Measurements from ENCODE around the gene SLC13A5.
"Not testable (repeated sequence)": the region's sequence is repeated elsewhere in the genome, so short reads cannot be mapped to it uniquely, and the experiment has no call there.

The SLC13A5 gene

DNA sequence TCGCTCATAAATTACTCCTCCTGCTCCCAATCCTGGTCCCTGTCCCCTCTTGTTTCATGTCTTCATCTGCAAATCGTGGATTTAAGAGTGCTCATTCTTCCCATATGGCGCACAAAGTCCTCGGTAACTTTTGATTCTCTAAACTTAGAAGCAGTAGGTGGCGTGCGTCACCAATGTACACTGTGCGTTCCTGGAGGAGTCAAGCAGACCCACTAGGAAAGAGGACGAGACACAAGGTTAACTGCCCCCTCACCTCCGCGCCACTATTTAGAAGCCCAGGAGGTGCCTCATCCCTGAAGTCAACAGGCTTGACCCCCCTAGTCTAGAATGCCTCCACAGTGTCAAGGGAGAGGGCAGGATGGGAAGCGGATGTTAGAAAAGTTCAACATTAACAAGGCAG is 2.9 kb downstream of the SLC13A5 start:
- no peak for DNase-seq

DNA sequence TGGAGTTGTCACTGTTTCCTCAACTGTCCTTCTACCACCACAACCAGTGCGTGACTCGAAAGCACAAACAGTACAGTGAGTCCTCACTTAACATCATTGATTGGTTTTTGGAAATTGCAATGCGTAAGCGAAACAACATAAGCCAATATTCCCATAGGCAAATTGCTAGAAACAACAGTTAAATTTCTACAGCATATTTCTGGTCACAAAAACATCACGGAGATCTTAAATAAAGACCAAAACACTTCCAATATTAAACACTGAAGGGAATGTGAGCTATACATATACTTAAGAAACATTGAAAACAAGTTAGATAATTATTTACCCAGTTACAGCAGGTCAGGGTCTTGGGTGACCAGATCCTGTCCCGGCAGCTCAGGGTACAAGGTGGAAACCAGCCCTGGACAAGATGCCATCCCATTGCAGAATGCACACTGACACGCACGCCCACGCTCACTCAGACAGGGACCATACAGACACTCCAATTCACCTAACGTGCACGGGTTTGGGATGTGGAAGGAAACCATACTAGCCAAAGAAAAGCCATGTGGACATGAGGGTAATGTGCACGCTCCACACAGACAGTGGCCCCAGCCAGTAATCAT is 4.7 kb downstream of the SLC13A5 start:
- no peak for DNase-seq

DNA sequence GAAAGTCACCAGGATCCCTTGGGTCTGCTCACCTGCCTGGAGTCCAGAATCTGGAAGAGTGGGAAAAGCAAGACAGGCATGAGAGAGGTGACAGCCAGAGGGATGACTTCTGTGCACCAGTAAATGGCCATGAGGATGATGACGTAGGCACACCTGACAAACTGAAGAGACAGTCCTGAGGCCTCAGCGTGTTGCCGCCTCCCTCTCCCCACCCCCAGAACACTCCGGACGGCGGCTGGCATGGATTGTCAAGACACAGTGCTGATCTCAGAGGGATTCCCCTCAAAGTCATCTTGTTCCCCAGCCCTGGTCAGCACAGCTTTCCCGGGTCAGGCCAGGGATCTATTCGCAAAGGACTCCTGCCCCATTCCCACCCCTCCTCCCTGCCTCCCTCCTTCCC is 6.2 kb downstream of the SLC13A5 start:
- DNase-seq, result no peak

DNA sequence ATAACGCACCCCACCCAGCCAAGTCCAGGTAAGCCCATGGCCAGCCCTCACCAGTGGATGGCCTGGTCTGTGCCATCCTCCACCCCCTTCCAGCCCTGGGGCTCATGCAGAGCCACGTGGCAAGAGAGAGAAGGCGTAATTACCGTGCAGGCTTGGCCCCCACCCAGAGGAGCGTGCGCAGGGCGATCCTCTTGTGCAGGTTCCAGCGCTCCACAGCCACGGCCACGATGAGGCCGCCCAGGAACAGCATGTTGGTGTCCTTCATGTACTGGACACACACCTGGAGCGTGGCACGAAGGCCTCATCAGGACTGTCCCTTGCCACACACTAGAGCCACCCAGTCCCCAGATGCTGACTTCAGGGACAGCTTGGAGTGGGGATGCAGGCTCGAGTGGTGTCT is 6.7 kb downstream of the SLC13A5 start:
- no peak for DNase-seq

DNA sequence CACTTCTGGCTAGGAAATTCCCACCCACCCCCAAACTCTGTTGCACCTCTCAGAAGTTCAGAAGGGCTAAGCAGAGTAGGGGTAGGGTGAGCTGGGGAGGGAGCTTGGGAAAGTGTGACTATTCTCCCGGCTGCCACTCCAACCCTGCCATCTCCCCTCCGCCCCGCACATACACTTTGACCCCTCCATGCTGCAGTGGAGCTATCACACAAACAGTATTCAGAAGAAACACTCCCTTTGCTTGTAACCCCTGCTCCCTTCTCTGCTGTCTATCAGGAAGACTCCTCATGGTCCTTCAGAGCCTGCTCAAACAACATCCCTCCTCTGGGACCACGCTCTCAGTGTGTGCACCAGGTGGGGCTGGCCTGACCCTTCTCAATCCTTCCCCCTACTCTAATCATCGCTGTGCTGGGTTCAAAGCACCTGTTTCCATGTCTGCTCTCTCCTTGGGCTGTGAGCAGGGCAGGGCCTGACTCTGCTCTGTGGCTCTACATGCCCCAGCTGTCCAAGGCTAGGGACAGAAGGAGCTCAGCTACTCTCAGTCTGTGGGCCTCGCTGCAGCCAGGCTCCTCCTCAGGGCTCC is 8.6 kb downstream of the SLC13A5 start:
- no peak for DNase-seq

DNA sequence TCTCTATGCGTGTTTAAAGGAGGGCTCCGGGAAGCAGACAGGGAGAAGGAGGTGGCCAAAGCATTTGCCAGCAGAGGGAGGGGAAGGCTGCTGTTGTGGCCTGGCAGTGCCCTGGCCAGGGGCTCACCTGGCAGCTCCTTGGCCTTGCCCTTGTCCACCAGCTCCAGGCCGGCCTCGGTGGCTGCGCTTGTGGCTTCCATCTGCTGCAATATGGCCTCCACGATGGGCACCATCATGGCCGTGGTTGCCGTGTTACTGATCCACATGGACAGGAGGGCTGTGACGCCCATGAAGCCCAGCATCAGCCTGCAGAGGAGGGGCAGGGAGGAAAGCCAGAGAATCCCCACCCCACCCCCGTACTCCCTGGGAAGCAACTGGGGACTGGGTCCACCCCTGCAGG is 9.4 kb downstream of the SLC13A5 start:
- DNase-seq, result no peak

DNA sequence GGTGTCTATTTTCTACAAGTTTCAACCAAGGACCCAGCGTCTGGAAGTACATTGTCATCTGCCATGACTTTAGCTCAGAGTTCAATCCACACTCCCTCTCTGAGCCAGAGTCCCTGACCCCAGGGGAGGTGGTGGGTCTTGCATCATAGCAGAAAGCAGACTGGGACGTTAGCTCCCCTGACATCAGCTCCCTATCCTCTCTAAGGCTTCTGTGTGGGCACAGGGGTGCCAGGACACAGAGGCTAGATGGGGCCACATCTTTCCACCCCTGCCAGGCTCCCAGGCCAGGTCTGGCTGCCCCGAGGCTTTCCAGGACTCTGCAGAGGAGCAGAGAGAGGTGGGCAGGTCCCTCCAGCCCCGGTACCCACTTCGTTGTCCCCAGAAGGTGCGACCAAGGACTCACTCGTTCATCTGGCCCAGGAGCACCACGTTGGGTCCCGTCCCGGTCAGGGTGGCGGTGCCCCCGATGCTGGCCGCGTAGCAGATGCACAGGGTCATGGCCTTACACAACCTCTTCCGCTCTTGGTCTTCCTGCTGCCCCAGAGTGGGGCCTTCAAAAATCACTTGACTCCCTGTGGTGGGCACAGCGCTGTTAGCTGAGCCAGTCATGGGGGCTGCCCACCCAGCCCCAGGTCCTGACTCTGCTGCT is 10.5 kb downstream of the SLC13A5 start:
- no peak for DNase-seq

DNA sequence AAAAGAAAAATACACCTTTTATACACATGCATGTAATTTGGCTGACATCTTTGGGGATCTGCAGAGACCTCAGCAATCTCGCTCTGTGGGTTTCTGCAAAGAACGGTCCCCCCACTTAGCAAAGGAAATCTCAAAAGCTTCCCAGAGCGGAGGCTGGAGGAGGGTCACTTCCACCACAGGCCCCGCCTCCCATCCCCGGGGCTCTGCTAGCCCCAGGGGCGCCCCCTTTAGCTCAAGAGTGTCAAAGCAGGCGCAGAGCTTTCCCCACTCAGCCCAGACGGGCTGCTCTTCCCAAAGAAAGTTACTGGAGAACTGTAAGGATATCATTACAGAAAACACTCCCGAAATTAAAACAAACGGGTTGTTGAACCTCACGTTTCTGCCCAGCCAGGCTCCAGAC is 11.4 kb downstream of the SLC13A5 start:
- DNase-seq, result no peak

DNA sequence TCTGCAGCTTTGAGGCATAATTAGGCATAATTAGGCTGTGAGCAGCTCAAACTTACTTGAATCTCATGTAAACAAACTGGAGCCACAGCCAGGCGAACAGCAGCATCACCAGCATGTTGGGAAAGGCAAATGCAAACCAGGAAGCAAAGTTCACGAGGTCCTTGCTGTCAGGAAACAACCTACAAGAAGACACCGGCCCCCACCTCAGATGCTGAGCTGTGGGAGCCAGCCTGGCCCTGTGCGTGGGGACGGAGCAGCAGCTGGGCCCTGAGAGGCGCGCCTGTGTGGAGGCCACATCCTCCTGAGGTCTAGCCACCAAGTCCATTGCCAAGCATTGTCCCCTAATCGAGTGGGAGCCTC is 12.2 kb downstream of the SLC13A5 start:
- DNase-seq, result no peak

DNA sequence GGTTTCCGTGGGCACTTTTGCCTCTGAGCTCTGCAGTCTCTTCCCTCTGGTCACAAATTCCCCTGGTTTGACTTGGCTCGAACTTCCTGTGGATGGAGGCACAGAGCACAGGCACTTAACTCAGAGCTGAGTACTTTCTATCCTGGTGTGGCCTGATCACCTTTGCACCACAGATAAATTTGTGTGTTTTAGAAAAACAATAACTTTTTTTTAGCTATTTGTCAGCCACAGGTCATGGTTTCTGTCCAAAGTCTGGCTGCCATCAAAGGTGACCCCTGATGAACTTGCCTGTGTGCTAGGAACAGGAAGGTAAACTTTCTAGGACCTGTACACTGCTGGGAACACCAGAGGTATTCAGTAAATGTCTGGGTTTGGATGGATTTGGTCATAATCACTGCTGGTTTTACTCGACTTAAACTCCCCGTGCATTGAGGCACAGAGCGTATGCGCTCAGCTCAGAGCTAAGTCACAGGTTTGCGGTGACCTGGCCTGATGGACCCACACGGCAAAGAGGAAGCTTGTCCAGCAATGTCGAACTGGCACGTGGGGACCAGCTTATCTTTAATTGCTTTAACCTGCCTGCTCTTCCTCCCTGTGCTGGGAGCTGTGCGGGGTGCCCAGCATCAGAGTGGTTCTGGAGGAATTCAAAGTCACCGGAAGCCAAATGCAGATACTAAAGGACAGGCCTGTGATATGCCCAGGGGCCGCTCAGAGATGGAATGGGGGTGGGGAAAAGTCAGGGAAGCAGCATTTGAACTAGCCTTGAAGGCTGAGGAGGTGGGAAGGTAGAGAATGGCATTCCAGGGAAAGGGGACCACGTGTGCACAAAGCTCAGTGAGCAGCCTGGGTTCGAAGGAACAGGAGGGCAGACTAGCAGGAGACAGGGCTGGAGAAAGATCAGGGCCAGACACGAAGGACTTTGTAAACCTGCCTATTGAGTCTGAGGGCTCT is 12.9 kb downstream of the SLC13A5 start:
- no peak for DNase-seq

DNA sequence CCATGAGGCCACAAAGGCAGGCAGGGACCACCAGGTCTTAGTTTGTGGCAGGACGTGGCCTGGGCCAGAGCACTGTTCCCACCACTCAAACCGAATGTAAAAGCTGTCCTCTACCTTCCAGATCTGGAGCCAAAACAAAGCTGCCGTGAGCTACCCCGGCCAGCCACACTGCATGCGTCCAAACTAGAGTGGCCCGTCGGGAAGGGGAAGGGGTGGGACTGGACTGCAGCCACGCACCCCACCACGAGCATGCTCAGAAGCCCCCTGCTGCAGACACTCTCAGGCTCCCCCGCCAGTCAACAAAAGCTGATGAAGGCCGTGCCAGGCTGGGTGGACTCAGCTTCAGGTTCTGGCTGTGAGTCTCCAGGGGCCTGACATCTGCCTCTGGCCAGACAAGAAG is 15.2 kb downstream of the SLC13A5 start:
- DNase-seq, result no peak

DNA sequence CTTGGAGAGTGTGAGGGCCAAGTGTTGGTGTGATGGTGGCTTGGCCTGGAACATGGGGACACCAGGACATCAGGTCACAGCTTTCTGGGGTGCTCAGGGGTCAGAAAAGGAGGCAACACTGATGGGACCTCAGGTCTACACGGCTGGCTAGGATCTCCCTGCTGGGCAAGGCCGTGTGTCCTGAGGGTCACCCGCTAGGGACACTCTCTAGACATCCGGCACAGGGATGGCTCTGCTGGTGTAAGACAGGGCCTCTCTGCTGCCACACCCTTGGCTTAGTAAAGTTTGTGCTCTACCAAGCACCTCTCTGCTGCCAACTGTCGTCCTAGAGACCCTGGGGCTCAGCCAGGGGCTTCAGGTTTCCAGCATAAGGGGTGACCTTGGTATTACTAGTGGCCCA is 16.3 kb downstream of the SLC13A5 start:
- no peak for DNase-seq

DNA sequence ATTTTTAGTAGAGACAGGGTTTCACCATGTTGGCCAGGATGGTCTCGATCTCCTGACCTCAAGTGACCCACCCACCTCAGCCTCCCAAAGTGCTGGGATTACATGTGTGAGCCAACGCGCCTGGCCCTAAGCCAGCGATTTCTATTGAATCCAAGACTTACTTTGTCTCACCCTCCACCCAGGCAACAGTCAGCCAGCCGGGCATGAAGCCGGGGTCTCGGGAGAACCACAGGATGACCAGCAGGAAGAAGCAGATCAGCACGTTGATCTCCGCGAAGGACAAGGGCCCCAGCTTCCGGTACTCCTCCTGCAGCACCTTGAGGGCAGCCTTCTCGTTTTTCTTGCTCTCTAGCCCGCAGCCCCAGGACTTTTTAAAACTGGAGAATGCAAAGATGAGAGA is 17.6 kb downstream of the SLC13A5 start:
- no peak for DNase-seq

DNA sequence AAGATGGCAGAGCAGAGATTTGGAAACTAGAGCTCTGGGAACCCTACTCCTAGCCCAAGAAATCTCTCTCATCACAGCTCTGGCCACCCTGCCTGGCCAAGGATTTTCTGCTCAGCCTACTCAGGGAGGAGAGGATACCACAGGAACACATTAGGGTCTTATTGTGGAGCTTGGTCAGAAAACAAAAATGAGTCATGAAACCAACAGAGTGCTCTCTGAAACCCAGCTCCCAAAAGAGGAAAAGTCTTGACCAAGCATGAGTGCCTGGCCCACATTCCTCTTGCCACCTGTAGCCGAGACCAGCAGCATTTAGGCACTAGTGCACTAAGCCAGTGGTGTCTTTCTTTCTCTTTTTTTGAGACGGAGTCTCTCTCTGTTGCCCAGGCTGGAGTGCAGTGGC is 18.1 kb downstream of the SLC13A5 start:
- no peak for DNase-seq

DNA sequence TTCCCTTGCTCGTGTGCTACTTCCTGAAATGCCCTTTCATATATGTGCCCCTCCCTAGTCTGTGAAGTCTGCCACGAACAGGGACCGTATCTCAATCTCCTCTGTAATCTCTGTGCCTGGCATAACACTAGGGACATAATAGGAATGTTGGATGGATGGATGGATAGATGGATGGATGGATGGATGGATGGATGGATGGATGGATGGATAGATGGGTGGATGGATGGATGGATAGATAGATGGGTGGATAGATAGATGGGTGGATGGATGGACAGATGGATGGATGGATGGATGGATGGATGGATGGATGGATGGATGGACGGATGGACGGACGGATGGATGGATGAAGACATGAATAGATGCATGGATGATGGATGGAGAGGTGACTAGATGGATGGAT is 21.2 kb downstream of the SLC13A5 start:
- DNase-seq, result not testable (repeated sequence)

DNA sequence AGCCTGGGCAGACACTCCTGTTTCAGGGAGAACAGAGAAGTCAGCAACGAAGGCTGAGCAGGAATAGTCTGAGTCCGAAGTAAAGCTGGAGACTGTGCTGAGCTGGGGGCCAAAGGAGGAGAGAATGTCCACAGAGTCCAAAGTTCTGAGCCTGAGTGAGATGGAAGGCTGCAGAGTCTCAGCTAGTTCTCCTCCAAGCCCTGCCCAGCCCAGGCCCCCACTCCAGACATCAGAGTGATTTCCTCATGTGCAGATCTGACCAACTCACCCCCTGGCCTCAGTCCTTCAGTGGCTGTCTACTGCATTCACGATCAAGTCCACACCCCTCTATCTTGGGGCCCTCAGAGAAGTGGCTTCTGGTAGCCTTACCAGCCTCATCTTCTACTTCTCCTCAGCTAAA is 21.6 kb downstream of the SLC13A5 start:
- no peak for DNase-seq

DNA sequence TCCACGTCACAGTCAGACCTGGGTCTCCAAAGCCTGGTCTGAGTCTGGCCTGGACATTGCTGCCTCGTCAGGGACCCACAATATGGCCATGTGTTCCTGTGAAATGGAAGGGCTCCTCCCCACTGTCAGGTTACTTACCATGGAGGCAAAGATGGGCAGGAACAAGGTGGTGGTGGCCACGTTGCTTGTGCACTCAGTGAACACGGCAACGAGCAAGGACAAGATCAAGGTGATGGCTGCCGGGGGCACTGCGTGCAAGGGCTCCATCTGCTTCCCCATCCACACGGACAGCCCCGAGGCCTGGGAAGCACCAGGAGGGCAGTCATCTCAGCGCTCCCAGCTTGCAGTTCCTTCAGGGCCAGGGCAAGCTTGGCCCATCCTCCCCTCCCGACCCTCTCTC is 22.5 kb downstream of the SLC13A5 start:
- no peak for DNase-seq

DNA sequence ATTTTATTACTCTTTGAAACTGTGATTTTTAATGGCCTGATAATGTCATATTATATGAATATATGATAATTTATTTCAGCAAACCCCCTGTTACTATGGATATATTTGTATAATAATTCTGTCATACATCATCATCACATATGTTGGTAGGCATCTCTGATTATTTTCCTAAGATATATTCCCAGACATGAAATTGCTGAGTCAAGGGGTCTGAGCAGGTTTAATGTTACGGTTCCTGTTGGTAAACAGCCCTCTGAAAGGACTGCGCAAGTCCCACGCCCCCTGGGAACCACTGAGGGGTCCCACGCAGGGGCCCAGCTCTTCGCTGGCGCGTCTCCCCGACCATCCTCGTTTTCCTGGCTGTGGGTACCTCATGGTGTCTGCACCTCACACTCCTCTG is 24.2 kb downstream of the SLC13A5 start:
- no peak for DNase-seq

DNA sequence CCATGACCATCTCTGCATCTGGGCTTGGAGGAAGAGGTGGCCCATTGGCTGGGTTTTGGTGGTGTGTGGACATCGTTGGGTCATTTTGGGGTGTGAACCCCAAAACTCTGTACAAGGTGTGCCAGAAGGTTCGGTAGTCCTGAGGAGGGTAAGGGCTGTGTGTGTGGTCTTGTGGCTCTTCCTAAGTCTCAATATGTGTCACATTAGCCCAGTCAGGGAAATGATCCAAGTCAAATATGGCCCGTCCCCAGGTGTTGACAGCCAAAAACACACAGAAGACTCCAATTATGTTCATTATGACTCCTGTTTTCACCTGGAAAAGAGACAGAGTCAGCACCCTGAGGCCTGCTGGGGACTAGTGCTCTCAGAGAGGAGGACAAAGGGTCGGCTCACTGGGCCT is 27.1 kb downstream of the SLC13A5 start:
- no peak for DNase-seq

DNA sequence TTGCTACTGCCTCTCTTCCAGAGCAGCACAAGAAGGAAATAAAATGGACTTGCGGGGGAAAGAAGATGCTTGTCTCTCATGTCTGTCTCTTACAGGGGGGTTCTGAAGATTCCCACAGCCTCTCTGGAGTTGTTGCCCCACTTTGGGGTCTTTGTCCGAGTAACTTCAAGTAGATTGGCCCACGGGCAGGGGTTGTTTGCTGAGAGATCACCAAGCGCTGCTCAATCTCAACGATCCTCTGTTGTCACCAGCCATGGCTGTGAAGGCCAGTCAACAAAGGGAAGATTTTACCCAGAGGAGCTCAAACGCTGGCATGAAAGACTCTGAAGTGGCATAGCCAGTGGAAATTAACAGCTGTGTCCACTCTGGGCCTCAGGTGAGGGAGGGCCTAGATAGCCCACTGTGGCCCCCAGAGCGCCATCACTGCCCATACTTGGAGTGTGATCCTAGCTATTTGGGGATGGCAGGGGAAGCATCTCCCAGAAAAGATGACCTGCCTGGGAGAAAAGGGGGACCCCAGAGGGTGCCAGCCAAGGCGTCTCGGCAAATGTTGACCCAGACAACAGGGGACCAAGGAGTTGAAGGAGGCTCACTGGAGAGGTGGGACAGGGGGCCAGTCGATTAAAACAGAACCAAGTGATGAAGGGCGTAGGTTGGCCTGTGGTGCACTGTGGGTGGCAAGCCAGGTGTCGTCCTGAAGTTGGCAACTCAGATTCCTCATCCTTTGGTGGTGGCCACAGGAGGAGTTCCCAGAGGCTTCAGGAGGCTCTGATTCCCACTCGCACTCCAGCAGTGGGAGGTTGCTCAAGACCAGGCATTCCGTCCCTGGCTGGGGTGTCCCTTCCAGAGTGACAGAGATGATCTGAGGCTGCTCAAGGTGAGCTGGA is 28.0 kb downstream of the SLC13A5 start:
- DNase-seq, result no peak

DNA sequence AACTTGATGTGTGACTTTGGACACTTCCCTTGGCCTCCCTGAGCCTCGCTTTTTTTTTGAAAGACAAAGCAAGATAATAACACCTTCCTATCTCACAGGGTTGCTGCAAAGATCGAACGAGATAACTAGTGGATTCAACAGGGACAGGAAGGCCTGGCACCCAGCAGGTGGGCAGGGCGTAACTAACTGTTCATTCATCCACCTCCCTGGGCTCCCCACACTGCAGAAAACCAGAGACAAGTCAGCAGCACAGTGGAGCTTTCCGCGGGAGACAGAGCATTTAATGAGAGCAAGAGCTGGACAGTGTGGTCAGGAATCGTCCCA is 28.7 kb downstream of the SLC13A5 start:
- no peak for DNase-seq

DNA sequence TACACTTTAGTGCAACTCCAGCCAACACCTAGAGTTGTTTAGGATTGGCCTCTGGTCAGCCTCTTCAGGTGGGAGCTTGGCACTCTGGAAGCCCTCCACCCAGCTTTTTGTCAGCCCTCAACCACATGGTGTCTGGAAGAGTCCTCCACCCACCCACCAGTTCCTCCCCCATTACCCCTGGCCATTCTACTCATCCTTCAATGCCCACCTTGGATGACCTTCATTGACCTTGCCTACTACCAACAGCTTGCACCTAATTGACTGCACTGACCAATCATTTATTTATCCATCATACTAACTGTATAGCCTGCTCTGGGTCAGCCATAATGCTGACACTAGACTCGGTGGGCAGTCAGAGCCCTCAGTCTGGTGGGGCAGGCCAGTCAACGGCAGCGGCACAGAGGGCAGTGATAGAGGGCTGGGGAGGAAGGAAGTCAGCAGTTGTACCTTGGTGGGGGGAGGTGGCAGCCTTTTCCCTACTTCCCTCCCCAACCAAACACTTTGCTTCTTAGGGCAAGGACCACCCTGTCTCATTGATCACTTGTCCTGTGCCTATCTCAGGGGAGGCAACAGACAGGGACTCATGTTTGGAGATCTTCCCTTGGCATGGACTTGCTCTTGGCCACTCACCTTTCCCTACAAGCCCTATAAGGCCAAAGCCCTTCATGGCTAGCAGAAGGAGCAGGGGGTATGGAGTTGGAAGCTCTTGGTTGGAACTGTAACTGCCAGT is 29.3 kb downstream of the SLC13A5 start:
- DNase-seq, result no peak

Data from NCI-H446 treated with DMSO at 0.1 percent for 48 hours (cell line).